ENCODE data around the gene GANC.

GRCh38 chr15:42402455-42403205, 129.6 kb downstream of the GANC start:
- TF ChIP-seq, protein P1, sequence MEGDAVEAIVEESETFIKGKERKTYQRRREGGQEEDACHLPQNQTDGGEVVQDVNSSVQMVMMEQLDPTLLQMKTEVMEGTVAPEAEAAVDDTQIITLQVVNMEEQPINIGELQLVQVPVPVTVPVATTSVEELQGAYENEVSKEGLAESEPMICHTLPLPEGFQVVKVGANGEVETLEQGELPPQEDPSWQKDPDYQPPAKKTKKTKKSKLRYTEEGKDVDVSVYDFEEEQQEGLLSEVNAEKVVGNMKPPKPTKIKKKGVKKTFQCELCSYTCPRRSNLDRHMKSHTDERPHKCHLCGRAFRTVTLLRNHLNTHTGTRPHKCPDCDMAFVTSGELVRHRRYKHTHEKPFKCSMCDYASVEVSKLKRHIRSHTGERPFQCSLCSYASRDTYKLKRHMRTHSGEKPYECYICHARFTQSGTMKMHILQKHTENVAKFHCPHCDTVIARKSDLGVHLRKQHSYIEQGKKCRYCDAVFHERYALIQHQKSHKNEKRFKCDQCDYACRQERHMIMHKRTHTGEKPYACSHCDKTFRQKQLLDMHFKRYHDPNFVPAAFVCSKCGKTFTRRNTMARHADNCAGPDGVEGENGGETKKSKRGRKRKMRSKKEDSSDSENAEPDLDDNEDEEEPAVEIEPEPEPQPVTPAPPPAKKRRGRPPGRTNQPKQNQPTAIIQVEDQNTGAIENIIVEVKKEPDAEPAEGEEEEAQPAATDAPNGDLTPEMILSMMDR (IDR thresholded peaks at IDR 0.05), result no peak
- no peak for TF ChIP-seq POLR2A (IDR thresholded peaks at IDR 0.05)
